Stimulated activated CD8-positive, alpha-beta memory T cell treated with anti-CD3 and anti-CD28 coated beads, Interleukin-15, amount 100 ng/mL, for 4 hours (primary cell): ENCODE measurements around the gene DPF3.
A peak's percentile ranks its signal among the peaks of the same experiment; 100 is the strongest.

Experiments
- DNase-seq, 2 donors: peaks; one replicate each; pipeline ENCODE4 v3.0.0-alpha.2; 2020; ENCODE audit warnings: low read depth in 2 of 2

DPF3 gene

DNA sequence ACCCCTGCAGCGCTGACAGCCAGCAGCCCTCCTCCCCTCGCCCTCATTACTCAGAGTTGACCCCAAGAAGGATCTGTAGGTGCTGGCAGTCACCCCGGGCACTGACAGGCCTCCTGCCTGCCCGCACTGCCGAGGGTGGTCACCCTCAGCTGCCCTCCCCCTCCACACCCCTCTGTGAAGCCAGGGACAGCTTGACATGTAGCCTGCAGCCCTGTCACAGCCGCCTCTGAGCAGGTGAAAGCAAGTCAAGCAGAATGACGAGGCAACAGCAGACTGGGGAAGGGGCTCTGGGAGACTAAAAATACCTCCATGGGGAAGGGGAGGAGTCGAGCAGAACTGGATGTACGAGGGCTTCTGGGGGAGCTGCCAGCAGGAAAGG lies 178.1 kb downstream of the DPF3 start:
- DNase-seq, result no peak

DNA sequence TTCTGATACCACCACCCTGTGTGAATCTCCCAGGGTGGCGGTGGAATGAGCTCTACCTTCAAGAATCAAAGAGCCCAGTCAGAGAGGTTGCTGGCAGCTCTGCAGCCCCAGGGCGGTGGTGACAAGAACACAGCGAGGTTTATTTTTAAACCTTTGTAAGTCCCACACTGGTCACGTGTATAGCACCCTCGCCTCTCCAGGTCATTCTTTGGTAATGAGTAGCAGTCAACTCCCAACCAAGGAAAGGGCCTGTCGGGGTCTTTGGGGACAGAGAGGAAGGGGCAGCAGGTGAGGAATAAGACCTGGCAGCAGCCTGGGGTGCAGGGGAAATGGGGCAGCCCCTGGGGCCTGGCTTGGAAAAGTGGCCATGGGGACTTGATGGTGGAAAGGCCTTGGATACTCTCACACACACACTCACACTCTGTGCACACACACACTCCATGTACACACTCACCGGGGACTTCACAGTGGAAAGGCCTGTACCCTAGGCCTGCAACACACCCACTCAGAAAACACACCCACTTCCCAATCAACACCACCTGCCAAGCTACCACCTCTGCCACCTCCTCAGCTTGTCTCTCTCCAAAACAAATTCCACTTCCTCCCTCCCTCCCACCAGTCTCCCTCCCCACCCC lies 178.6 kb downstream of the DPF3 start:
- DNase-seq, result no peak

DNA sequence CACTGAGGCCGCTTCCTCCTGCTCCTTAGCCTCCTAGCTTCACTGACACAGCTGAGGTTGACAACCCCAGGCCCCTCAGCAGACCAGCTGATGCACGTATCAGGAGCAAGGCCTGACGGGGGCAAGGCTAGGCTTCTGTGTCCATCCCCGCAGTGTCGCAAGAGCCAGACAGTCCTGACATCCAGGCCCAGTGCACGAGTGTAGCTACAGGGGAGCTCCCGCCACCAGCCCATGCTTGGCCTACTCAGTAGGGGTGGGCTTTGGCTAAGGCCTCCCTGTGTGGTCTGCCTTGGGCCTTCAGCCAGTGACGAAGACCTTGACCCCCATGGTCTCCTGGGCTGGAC lies 179.1 kb downstream of the DPF3 start:
- no peak for DNase-seq

DNA sequence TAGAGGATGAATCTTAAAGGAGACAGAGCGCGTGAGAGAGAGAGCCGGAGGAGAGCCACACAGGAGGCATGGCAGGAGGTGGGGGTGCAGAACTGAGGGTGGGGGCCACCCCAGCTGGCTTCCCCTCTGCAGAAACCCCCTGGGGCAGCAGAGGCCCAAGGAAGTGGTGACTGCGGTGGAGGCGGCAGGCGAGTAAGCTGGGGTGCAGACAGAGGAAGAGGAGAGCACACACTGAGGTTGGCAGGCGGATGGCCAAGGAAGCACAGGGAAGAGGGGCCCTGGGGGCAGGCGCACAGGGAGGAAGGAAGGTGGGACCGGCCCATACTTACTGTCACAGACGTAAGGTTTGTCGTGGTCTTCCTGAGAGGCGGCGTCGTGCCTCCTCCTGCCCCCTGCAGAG lies 179.8 kb downstream of the DPF3 start:
- peak; percentile 9 to 21 for DNase-seq

DNA sequence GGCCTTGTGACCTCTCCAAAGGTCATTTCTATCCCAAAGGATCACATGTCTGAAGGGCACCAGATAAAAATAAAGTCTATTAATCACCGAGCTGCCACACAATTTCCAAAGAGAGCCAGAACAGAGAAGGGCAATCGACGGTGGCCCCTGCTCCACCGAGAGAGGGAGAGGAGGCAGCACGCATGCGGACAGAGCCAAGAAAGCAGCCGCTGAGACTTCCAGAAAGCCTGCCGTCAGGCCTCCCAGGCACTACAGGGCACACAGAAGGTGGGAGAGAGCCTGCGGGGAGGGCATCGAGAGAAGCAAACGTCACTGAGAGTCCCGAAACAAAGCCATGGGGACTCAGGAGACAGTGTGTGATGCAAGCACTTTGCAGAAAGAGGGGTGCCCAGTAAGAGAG lies 182.0 kb downstream of the DPF3 start:
- no peak for DNase-seq

DNA sequence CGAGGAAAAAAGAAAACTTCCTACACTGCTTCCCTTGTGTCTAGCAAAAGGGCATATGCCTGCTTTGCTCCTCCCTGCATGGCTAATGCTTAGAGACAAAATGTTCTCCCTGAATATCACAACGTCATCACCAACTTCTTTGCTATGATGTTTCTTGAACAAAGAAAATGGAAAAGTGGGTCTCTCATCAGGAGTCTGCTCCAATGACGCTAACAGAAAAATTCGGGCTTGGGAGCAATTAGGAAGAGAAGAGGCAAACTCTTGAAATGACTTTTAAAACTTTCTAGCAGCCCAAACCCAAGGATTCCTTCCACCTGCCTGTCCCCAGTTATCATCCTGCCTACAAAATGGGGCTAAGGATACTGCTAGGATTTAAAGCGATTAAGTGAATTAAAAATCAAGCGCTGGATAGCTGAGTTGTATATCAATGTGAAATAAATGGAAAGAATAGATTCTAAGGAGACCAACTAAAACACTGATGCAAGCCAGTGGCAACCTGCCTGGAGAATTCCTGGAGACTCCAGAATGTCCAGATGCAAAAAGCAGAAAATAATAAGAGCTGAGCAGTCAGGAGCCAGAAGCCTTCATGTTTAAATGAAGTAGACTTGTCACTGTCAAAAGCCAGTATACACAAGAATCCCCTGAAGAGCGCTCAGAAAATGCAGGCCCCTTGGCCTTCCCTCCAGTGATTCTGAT lies 183.8 kb downstream of the DPF3 start:
- no peak for DNase-seq

DNA sequence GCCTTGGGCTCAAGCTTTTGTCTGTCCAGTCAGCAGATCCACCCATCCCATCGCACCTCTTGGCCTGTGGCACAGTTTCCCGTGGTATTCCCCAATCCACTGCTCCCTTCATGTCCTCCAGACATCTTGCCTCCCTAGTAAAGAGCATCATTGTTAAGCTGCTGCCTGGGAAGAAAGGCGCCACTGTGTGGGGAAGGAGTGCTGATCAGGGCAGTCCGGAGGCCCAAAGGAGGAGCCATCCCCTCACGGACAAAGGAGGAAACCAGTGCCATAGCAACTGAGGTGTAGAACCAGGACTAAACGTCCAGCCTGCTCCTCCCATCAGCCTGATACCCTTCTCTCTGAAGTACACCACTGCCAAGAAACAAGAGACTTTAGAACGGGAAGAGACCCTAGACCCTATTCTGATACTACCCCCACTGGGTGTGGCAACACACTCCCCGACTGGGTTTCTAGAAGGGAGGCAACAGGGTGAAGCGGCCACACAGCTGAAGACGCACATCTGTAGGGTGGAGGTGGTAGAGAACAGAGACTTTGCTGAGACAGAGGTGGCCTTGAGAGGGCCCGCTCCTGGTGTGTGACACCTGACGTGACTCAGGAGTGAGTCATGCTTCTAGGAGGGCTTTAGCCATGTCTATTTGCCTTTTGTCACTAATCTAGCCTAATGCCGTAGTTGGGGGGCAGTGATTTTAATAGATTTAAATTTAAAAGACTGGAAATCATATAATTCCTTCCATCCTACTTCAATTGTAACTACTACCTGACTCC lies 185.0 kb downstream of the DPF3 start:
- DNase-seq, result no peak

DNA sequence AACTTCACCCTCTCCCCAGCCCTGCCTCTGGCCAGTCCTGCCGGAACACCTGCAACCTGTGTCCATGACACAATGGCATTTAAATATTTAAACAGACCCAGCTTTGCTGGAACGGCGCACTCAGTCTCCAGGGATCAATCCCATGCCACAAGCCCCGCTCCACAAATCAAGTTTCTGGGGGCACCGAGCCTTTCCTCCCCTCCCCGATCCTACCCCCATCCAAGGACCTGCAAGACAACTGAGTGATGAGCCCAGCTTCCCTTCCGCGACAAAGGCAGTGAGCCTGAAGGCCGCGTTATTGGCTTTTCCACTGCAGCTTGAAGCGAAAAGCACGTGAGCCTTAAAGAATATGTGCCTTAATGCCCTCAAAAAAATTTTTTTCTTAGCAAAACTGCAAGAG lies 185.7 kb downstream of the DPF3 start:
- no peak for DNase-seq

DNA sequence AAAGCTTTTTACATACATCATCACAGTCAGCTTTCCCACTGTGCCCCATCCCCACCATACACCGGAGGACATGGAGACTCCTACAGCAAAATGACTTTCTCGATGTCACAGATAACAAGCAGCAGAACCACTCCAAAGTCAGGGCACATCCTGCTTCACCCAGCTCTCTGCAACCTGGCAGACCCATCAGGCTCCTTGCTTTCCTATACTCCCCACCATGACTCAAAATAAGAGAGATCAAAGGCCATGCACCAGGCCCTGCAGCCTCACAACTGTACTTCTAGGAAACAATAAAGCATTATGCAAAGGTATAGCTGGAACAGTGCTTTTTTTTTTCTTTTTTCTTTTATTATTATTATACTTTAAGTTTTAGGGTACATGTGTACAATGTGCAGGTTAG lies 187.4 kb downstream of the DPF3 start:
- no peak for DNase-seq

DNA sequence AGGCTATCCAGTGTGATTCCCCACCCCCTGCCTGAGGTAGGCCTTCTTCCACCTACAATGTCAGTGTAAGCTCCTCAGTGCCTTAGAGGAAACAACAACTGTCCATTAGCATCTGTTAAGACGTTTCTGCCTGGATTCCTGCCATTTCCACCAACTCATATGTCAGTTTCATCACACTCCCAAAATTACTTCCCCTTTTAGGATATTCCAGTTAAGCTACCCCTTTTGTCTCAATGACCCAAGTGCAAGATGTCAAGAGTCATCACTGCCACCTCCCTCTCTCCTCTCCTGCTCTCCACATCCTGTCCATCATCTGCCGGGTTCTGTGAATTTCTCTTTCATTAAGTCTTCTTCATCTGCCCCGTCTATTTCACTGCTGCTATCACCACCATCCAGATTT lies 189.4 kb downstream of the DPF3 start:
- no peak for DNase-seq

DNA sequence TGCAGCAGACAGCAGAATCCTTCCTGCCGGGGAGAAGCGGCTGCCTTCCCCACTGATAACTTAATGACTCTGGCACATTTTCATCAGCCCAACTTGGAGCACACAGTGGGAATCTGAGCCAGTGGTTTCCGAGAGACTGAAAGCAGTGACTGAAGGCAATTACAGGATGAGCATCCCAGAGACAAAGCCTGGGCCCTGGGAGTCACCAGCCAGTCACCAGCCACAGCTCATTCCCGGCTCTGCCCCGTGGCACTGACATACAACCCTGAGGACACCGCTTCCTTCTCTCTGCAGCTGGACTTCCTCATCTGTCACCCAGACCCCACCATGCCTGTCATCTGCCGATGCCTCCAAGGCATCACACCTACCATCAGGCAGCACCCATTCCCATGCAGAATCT lies 192.3 kb downstream of the DPF3 start:
- DNase-seq, result no peak

DNA sequence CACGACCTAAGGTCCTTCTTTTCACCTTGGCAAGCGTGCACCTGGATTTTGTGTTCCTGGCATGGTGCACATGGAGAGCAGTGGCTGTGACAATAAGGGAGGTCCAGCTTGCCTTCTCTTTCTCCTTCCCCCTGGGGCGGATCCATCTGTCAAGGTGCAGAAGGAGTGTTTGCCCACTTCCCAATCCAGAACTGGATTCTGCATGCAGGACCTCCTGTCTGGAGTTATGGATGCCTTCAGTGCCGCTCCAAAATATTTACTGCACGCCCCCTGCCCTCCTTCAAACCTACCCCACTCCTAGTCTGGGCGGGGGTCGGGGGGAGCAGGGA lies 192.7 kb downstream of the DPF3 start:
- DNase-seq, result no peak

DNA sequence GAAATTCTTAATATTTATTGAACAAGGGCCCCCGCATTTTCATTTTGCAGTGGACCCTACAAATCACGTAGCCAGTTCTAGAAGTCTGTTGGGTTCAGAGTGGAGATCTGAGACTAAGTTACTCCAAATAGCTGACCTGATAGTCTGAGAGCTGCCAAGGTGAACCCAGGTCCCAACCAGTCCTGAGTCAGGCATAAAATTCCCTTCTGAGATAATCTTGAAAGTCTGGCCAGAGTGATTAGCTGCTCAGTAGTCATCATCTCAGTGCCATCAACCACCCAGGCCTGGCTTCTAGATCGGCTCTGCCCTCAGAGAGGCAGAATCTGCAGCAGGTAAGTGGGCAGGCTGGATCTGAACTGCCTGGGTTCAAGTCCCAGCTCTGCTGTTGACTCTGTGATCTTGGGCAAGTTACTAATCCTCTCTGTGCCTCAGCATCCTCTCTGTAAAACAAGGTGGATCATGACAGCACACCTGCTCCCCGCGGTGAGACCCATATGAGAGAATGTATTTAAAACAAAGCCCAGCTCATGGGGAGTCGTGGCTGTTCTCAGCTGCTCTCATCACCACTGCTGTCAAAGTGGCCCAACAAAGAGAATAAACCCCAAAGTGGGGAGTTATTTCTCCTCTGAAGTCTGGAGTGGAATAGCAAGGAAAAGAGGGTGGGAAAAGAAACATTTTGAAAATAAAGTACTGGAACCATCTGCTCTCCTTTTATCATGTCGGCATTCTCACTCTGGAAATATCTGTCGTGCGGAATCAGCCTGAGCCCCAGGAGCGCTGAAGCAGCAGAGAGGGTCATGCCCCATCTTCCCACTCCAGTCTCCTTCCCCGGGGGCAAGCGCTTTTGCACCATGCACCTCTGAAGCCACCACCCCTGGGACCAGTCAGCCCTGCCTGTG lies 193.3 kb downstream of the DPF3 start:
- DNase-seq, result no peak

DNA sequence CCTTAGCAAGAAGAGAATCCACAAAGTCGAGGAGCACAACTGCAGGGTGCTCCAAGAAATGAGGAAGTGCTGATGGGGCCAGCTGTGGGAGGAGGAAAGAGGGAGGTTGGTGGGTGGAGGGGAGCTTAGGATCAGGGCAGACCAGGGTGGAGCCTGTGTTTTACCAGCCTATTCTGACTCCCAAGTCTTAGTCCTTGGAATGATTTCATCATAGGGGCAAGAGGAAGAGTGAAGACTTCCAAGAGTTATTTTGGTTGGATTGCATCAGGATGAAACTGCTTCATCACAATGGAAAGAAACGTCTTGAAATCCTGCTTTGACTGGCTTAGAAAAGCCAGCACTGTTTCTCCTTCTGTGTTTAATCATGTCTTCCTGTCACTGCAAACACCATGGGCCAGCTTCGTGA lies 194.0 kb downstream of the DPF3 start:
- DNase-seq, result no peak

DNA sequence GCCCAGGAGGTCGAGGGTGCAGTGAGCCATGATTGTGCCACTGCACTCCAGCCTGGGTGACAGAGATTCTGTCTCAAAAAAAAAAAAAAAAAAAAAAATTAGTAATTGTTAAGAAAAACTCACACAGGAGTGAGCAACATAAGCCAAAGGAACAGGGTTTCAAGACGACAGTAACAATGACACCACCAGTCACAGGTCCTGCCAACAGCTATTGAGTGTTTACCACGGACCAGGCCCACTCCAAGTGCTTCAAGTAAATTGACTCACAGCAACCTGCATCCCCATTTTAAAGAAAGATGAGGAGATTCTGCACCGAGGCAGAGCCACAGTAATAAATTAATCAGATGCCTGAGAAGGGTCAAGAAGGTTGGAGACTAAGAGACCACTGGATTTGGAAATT lies 194.5 kb downstream of the DPF3 start:
- no peak for DNase-seq

DNA sequence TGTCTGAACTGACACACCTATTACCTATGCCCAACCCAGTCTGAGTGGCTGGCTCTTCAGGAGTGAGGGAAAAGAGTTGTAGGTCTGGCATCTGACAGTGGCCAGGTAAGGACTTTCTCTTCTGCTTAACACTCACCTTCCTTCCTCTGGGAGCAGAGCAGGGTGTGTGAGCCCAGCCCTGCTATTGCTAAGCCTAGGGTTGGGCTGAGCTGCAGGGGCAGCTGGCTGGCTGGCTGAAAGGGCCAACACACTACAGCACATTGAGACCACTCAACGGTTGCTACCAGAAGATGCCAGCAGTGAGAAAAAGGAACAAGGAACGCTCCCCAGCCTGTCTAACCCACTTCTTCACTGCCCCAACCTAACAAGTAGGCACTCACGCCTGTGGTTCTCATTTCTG lies 201.2 kb downstream of the DPF3 start:
- DNase-seq, result no peak

DNA sequence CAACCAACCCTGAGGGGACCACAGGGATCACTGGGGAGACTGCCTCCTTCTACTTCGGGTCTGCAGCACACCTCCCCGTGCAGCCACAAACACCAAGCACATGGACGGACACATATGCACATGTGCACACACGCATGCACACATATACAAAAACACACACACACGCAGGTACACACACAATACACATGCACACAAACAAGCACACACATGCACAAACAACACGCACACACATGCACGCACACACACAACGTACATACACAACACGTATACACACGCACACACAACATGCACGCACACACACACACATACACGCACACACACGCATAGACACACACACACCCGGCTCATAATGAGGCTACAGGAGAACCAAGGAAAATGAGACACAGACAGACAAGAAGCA lies 203.6 kb downstream of the DPF3 start:
- no peak for DNase-seq

DNA sequence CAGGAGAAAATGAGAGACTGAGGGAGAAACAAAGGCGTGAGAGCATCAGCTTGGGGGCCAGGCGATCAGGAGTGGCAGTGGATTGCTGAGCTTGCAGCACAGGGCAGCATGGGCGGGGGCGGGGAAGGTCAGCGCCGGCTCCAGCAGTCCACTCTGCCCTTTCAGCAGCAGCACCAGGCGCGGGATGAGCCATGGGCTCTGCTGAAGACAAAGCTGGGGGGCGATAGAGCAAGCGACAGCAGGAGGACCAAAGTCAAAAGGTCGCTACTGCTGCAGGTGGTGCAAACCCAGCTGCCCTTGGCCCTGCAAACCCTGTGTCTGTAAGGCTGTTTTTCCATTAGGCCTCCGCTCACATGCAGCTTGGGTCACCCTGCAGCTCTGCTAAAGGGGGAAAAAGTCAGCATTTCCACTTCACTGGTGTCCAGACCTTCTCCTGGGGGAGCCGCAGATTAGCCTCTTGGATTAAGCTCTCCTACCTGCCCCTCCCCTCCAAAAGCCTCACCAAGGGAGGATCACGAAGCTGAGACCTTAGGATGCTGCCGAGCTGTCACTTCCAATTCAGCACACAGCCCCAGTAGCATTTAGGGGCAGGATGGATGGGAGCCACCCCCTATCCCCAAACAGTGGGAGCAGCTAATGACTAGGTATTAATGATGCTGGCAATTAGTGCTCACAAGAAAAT lies 204.8 kb downstream of the DPF3 start:
- DNase-seq, result no peak

DNA sequence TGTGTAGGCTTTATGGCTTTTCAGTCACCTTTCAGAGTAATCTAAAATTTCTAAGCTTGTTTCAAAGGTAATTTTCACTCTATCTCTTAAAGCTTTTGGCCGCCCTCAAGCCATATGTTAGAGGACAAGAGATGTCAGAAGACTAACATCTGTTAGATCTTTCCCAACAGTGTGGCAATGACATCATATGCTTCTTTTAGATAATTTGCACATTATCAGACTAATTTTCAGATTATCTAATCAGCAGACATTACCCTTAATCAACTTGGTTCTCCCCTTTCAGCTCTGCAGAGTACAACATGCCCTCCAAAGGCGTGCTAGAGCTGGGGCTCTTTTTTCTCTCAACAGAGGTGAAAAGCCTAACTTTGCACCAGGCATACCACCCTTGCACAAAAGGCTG lies 207.1 kb downstream of the DPF3 start:
- DNase-seq, result no peak

DNA sequence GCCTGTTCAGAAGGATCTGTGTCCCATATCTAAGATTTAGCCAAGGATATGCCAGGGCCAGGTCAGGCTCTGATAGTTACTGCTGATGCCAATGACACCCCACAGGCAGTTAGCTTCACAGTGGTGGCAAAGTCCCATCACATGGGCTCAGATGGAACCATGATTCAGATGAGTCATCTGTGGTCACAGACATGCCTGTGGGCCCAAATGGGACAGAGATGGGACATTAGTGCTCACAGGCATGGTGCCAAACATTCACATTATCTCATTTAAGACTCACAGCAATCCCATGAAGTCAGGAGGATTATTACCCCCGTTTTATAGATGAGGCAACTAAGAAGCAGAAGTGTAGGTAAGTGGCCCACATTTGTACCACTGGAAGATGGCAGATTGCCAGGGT lies 207.8 kb downstream of the DPF3 start:
- DNase-seq, result no peak

DNA sequence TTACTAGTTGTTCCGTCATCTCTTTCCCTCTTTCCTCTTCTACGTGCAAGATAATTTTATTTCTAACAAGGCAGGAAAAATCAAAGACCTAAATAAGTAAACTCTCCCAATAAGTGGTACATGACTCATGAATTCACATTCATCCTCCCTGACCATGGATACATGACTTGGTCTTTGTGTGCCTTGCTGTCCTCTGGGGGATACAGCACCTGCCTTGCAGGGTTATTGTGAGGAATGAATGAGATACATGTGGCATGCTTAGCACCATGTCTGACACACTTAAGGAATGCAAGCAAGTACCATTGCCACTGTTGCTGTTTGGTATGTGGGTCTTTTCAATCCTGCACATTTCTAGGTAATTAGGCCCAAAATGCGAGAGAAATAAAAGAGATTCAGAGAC lies 208.4 kb downstream of the DPF3 start:
- no peak for DNase-seq

DNA sequence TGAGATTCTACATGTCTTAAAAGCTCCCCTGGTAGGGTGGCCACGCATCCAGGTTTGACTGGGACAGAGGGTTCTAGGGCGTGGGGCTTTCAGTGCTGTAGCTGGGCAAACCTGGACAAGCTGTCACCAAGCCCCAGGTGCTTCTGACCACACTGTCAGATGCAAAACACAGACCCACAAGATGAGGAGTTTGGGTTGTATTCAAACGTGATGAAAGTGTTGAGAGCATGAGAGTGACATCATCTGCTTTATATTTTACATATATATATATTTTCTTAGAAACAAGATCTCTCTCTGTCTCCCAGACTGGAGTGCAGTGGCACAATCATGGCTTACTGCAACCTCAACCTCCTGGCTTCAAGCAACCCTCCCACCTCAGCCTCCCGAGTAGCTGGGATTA lies 210.1 kb downstream of the DPF3 start:
- no peak for DNase-seq
